Measurements from ENCODE around the gene MRPL58.
A peak's percentile ranks its signal among the peaks of the same experiment; 100 is the strongest.

MRPL58 gene

GRCh38 chr17:75010683-75011400 lies 1.6 kb upstream of the MRPL58 start:
- ChIA-PET POLR2A (interaction anchor here (0.5 to 3.7 kb wide), 16 partner anchors 7 to 769 kb away, joined by 3 to 46 read pairs (median 4); partner anchors contain the start of genes ATP5PD, CDR2L, HID1 and JPT1), CTCF (interaction anchor here (0.6 to 4.3 kb wide), 18 partner anchors 12 to 430 kb away, joined by 3 to 62 read pairs (median 6); partner anchors contain the start of genes NT5C and OTOP2)
- Histone ChIP-seq H3K4me3 (ENCODE audit: low read depth, low read length) (no peak overlapping the region), H3K4me1 (ENCODE audit: control insufficient read depth, insufficient read depth, low read length) (peaks cover 26% of the 10 kb centered on the region), H3K27ac (ENCODE audit: extremely low read depth, low read depth, low read length) (no peak overlapping the region), H3K9me3 (ENCODE audit: control insufficient read depth, insufficient read depth, low read depth, low read length) (no peaks in the 10 kb centered on the region), H3K36me3 (ENCODE audit: control insufficient read depth in 2 of 2, insufficient read depth in 1 of 2, low read length in 2 of 2) (peaks cover 0 to 6% of the 10 kb centered on the region in 2 experiments; a peak in 2 of 3 replicates)
- peak; percentile 51; the same call in 1 of the 2 replicates for TF ChIP-seq ZBTB44 (tag by site-specific recombination; IDR thresholded peaks at IDR 0.05)
- peak; percentile 10; the same call in 1 of the 2 replicates for TF ChIP-seq INSM2 (tag by site-specific recombination; IDR thresholded peaks at IDR 0.05)
- TF ChIP-seq ZNF341 (tag by site-specific recombination; IDR thresholded peaks at IDR 0.05; ENCODE audit: low read depth), result peak; percentile 36; the same call in 1 of the 2 replicates
- peak; percentile 50 for TF ChIP-seq OSR2 (tag by site-specific recombination; IDR thresholded peaks at IDR 0.05)
- peak; percentile 50 for TF ChIP-seq ZBTB20 (tag by site-specific recombination; IDR thresholded peaks at IDR 0.05)
- TF ChIP-seq SP3 (tag by site-specific recombination; IDR thresholded peaks at IDR 0.05), result peak; percentile 35
- peak; percentile 90 for TF ChIP-seq PRDM4 (tag by site-specific recombination; IDR thresholded peaks at IDR 0.05)
- peak; percentile 91 for TF ChIP-seq ZNF394 (tag by site-specific recombination; IDR thresholded peaks at IDR 0.05; ENCODE audit: borderline replicate concordance)
- TF ChIP-seq HOXD13 (CRISPR knock-in tag; IDR thresholded peaks at IDR 0.05; ENCODE audit: borderline replicate concordance), result no peak
- peak; percentile 52; the same call in 1 of the 2 replicates for TF ChIP-seq ZBTB48 (tag by site-specific recombination; IDR thresholded peaks at IDR 0.05)
- 0 out of 2 replicates have a peak, but pooled peaks have one; percentile 20 for TF ChIP-seq PRDM1 (tag by site-specific recombination; IDR thresholded peaks at IDR 0.05)
- TF ChIP-seq PRDM10 (tag by site-specific recombination; IDR thresholded peaks at IDR 0.05), result peak; percentile 73
- peak; percentile 70 for TF ChIP-seq SP7 (tag by site-specific recombination; IDR thresholded peaks at IDR 0.05)
- peak; percentile 95 for TF ChIP-seq PATZ1 (tag by site-specific recombination; IDR thresholded peaks at IDR 0.05)
- peak; percentile 63 for TF ChIP-seq GLIS1 (tag by site-specific recombination; IDR thresholded peaks at IDR 0.05)
- peak; percentile 45; the same call in 1 of the 2 replicates for TF ChIP-seq ZNF76 (tag by site-specific recombination; IDR thresholded peaks at IDR 0.05; ENCODE audit: borderline replicate concordance, low read depth)
- TF ChIP-seq ZNF335 (tag by site-specific recombination; conservative IDR thresholded peaks at IDR 0.05), result peak; percentile 94
- peak; percentile 96 for TF ChIP-seq ZNF629 (tag by site-specific recombination; IDR thresholded peaks at IDR 0.05)
- TF ChIP-seq ZNF354C (tag by site-specific recombination; IDR thresholded peaks at IDR 0.05; ENCODE audit: borderline replicate concordance, low read depth), result no peak
- peak; percentile 96 for TF ChIP-seq ATF2 (tag by site-specific recombination; IDR thresholded peaks at IDR 0.05; ENCODE audit: low read depth)
- peak; percentile 45; the same call in 1 of the 2 replicates for TF ChIP-seq KLF8 (tag by site-specific recombination; IDR thresholded peaks at IDR 0.05)
